Measurements from ENCODE around the gene FGF10.

The FGF10 gene

DNA sequence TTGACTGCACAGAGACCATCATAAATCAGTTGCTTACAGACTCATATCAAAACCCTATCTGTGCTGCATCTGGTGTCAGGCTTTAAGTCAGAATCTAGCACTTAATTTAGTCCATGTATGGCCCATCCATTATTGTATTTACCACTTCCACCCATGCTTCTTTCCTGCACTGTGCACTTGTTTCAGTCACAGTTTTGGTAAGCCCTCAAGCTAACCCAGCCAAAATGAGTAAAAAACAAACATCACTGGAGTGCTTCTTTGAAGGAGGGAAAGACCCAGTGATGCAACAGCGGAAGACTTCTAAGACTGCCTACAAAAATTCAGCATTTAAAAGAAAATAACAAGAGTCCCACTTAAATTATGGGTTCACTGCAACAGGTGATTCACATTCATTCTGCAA lies 69.0 kb downstream of the FGF10 start:
- TF ChIP-seq, protein P1, sequence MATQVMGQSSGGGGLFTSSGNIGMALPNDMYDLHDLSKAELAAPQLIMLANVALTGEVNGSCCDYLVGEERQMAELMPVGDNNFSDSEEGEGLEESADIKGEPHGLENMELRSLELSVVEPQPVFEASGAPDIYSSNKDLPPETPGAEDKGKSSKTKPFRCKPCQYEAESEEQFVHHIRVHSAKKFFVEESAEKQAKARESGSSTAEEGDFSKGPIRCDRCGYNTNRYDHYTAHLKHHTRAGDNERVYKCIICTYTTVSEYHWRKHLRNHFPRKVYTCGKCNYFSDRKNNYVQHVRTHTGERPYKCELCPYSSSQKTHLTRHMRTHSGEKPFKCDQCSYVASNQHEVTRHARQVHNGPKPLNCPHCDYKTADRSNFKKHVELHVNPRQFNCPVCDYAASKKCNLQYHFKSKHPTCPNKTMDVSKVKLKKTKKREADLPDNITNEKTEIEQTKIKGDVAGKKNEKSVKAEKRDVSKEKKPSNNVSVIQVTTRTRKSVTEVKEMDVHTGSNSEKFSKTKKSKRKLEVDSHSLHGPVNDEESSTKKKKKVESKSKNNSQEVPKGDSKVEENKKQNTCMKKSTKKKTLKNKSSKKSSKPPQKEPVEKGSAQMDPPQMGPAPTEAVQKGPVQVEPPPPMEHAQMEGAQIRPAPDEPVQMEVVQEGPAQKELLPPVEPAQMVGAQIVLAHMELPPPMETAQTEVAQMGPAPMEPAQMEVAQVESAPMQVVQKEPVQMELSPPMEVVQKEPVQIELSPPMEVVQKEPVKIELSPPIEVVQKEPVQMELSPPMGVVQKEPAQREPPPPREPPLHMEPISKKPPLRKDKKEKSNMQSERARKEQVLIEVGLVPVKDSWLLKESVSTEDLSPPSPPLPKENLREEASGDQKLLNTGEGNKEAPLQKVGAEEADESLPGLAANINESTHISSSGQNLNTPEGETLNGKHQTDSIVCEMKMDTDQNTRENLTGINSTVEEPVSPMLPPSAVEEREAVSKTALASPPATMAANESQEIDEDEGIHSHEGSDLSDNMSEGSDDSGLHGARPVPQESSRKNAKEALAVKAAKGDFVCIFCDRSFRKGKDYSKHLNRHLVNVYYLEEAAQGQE (IDR thresholded peaks at IDR 0.05; ENCODE audit: insufficient read depth in 1 of 2, low read depth in 2 of 2, low read length in 2 of 2): no peak
- TF ChIP-seq SIN3A (IDR thresholded peaks at IDR 0.05; ENCODE audit: borderline replicate concordance, insufficient read depth, low read length) (no peak), POLR2AphosphoS5 (IDR thresholded peaks at IDR 0.05; ENCODE audit: low read depth, low read length) (no peak), TAF1 (IDR thresholded peaks at IDR 0.05; ENCODE audit: borderline replicate concordance, insufficient read depth, low read length) (no peak), FOXP2 (optimal IDR thresholded peaks at IDR 0.05; ENCODE audit: borderline replicate concordance, extremely low read depth, extremely low read length, insufficient read depth) (no peak)

DNA sequence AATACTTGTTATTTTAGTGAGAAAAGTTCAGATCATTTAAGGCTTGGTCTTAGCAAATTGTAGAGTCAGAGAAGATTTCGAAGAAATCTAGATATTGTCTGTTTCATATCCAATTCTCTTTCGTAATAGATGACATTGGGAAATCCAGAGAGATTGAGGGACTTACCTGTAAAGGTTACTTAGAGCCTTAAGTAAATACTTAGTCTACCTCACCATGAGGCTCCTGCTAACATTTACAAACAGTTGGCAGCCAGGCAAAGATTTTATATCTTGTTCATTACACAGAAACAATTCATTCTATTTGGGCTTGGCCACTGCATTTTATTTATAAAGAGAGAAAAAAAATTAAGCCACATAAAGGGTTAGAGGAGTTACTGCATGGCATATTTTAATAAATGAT lies 70.3 kb downstream of the FGF10 start:
- TF ChIP-seq TAF1 (IDR thresholded peaks at IDR 0.05; ENCODE audit: borderline replicate concordance, insufficient read depth, low read length): no peak
- TF ChIP-seq, protein P1 (IDR thresholded peaks at IDR 0.05; ENCODE audit: insufficient read depth in 1 of 2, low read depth in 2 of 2, low read length in 2 of 2): no peak

DNA sequence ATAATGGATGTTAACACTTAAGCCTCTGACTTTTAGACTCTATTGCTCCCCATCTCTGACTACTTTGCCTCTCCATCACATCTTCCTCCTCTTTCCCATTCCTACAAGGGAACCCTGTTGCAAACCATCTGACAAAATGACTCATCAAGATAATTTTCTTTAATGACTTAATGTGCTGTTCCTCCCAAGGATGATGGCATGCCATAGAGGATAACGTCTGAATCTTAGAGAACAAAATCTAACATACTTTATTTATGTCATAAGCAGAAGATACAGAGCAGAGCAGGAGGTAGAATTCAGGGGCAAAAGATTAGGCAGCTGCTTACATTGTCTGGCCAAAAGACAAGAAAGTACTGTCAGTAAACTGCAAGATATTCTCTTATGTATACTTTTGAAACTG lies 76.8 kb downstream of the FGF10 start:
- TF ChIP-seq FOXP2 (optimal IDR thresholded peaks at IDR 0.05; ENCODE audit: borderline replicate concordance, extremely low read depth, extremely low read length, insufficient read depth) (no peak), POLR2AphosphoS5 (IDR thresholded peaks at IDR 0.05; ENCODE audit: low read depth, low read length) (no peak), TAF1 (IDR thresholded peaks at IDR 0.05; ENCODE audit: borderline replicate concordance, insufficient read depth, low read length) (no peak), SIN3A (IDR thresholded peaks at IDR 0.05; ENCODE audit: borderline replicate concordance, insufficient read depth, low read length) (no peak)
- TF ChIP-seq, protein P1 (IDR thresholded peaks at IDR 0.05; ENCODE audit: insufficient read depth in 1 of 2, low read depth in 2 of 2, low read length in 2 of 2): no peak

DNA sequence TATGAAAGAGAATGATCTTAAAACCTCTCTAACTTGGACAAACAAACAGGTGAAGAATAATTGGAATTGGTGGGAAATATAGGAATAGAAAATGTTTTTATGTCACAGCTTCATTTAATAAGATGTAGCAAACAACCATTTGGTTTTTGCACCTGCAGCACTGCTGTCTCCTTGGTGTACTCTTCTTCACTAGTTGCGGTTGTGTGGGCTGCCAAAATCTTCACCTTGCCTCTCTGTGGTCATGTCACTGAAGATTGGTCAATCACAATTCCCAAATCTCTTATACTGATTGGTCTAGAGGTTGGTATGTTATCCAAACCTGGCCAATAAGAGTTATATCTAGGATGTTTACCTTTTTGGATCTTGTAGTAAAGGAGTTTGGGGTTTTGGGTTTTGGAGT lies 88.7 kb downstream of the FGF10 start:
- TF ChIP-seq TAF1 (IDR thresholded peaks at IDR 0.05; ENCODE audit: borderline replicate concordance, insufficient read depth, low read length): no peak
- no peak for TF ChIP-seq FOXP2 (optimal IDR thresholded peaks at IDR 0.05; ENCODE audit: borderline replicate concordance, extremely low read depth, extremely low read length, insufficient read depth)
- TF ChIP-seq SIN3A (IDR thresholded peaks at IDR 0.05; ENCODE audit: borderline replicate concordance, insufficient read depth, low read length): no peak
- TF ChIP-seq, protein P1 (IDR thresholded peaks at IDR 0.05; ENCODE audit: insufficient read depth in 1 of 2, low read depth in 2 of 2, low read length in 2 of 2): no peak
- TF ChIP-seq POLR2AphosphoS5 (IDR thresholded peaks at IDR 0.05; ENCODE audit: low read depth, low read length): no peak

DNA sequence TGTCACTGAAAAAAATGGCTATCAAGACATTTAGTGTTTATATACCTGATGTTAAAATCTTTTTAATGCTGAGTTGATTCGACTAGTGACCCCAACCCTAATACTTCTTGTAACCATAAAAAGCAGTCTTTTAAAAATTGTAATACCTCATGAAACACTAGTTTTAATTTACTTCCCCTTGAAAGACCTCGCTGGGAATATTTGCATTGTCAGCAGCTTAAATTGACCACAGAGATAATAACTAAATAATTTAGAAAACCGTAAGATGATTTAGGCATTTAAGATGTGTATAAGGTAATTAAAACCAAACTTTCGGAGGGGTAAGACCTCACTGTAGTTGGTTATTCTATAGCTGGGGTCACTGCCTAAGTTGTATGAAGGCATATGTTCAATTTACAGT lies 89.8 kb downstream of the FGF10 start:
- TF ChIP-seq TAF1 (IDR thresholded peaks at IDR 0.05; ENCODE audit: borderline replicate concordance, insufficient read depth, low read length): no peak
- TF ChIP-seq, protein P1 (IDR thresholded peaks at IDR 0.05; ENCODE audit: insufficient read depth in 1 of 2, low read depth in 2 of 2, low read length in 2 of 2): no peak
- no peak for TF ChIP-seq SIN3A (IDR thresholded peaks at IDR 0.05; ENCODE audit: borderline replicate concordance, insufficient read depth, low read length)
- TF ChIP-seq FOXP2 (optimal IDR thresholded peaks at IDR 0.05; ENCODE audit: borderline replicate concordance, extremely low read depth, extremely low read length, insufficient read depth): no peak
- no peak for TF ChIP-seq POLR2AphosphoS5 (IDR thresholded peaks at IDR 0.05; ENCODE audit: low read depth, low read length)
